Activated CD8-positive, alpha-beta memory T cell treated with anti-CD3 and anti-CD28 coated beads, Interleukin-2, amount 50 U/mL, for 24 hours (primary cell): Measurements from ENCODE around the gene GLOD4.
"Not testable (repeated sequence)": the region's sequence is repeated elsewhere in the genome, so short reads cannot be mapped to it uniquely, and the experiment has no call there.

Experiments used
- DNase-seq: peaks from one replicate; pipeline ENCODE4 v3.0.0-alpha.2; 2020; ENCODE audit errors: extremely low read depth

Gene GLOD4

GRCh38 chr17:802901-803881, 21.1 kb upstream of the GLOD4 start:
- no peak for DNase-seq

- no peak for DNase-seq
Measured at GRCh38 chr17:802481-802880, 20.4 kb upstream of the GLOD4 start.

DNA sequence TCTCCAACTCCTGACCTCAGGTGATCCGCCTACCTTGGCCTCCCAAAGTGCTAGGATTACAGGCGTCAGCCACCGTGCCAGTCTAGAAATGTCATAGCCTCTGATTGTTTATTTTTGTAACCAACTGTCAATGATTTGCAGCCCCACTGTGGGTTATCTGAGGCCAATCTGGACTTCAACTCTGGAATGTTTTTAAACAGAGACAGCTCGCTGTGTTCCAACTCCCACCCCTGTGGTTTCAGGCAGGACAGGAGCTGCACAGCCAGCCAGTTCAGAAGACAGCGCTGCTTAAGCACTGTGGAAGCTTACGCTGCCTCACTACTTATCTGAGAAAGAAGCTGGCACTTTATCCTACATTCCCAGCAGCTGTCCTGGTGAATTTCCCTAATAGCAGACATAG, 19.6 kb upstream of the GLOD4 start:
- no peak for DNase-seq

- no peak for DNase-seq
Measured at GRCh38 chr17:800446-801242, 18.6 kb upstream of the GLOD4 start.

DNA sequence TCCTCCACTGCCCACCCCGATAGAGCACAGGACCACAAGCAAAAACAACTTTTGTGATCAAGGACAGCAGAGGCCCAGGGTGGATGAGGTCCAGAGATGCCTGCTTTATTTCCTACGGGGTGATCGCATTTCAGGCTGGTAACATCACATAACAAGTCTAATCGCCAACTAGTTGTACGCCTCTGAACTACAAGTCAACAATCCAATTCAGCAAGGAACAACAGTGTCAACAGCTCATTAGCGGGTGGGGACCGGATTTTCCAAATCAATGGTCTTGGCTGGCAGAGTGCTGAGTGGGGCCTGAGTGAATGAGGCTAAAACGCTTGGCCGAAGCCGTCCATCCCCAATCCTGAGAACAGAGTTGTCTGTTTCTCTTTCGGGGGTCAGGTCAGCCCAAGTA, 17.2 kb upstream of the GLOD4 start:
- no peak for DNase-seq

- DNase-seq, result no peak
Measured at GRCh38 chr17:798246-798645, 16.2 kb upstream of the GLOD4 start.

DNA sequence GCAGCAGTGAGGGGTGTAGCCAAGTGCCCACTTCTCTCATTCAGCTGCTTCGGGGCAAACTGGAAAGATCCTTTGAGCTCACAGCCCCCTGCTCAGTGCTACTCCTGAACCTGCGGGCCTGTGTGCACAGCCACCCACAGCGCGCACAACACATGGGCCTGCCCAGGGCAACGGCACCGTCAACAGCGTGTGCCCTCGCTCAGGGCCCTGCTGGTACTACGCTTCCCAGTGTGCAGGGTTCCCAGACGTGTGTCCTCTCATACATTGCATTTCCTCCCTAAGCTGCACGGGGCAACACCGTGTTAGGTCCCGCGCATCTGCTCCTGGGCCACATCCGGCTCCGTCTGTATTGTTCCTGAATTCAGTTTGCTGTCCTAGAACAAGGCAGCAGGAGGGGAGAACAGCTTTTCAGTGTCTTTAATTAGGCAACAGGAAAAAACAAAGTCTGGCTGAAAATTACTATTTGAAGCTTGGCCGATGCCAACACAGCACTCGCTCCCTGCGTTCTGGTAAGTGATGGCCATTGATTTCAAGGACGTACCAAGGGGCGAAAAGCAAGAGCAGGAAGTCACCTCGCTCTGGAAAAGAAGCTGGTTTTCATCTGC, 15.3 kb upstream of the GLOD4 start:
- DNase-seq, result no peak

DNA sequence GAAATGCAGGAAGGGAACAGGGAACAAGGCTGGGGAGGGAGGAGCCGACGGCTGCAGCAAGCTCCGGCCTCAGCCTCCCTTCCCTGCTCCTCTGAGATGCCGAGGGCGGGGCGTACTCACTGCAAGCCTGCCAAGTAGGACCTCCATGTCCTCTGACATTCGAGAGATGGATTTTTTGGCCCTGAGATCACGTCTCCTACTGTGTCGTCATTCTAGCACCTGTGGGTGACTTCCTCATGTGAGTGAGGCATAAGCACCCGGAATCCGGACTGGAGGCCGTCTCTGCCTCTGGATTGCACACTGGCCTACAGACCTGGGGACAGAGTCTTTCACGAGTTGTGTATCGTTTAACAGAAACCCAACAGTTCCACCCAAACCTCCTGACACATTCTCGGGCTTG, 14.5 kb upstream of the GLOD4 start:
- DNase-seq, result no peak

DNA sequence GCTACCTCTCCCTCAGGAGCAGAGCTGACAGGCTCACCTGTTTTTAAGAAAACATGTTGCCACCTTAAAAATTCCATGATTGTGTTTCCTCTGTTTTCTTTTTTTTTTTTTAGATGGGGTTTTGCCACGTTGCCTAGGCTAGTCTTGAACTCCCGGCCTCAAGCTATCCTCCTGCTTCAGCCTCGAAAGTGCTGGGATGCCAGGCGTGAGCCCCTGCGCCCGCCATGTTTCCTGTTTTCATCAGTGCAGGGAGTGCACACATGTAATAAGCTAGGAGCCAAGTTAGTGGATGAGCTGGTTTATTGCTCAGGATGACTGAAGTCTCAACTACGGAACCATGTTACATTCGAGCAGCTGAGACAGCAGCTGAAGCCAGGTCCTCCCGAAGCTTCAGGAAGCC, 13.6 kb upstream of the GLOD4 start:
- no peak for DNase-seq

- no peak for DNase-seq
Measured at GRCh38 chr17:795276-795675, 13.2 kb upstream of the GLOD4 start.

DNA sequence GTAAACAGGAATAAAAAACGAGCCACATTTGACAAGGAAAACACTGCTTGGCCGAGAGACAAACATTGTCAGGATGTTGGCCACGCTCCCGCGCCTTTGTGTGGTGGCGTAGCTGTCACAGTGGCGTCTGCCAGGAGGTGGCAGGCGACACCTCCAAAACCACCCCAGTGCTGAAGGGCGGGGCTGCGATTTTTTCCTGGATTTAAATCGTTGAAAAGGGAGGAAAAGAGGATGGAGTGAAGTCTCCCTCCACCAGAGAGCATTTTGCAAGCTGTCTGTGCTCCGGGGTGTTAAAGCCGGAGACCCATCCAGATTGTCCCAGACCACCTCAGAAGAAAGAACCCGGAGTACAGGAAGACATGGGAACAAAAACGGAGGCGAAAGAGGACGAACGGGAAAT, 12.8 kb upstream of the GLOD4 start:
- DNase-seq, result no peak

GRCh38 chr17:792277-792676, 10.2 kb upstream of the GLOD4 start:
- no peak for DNase-seq

DNA sequence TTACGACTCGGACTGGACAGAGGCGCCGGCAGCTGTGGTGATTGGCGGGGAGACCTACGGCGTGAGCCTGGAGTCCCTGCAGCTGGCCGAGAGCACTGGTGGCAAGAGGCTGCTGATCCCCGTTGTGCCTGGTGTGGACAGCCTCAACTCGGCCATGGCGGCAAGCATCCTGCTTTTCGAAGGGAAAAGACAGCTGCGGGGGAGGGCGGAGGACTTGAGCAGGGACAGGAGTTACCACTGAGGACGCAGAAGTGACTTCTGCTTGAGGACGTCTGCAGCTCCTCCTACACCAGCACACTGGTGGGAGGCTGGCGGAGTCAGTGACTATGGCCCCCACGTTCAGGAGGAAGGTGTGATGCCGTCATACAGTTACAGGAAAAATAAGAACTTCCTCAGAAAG, 9.7 kb upstream of the GLOD4 start:
- no peak for DNase-seq

DNA sequence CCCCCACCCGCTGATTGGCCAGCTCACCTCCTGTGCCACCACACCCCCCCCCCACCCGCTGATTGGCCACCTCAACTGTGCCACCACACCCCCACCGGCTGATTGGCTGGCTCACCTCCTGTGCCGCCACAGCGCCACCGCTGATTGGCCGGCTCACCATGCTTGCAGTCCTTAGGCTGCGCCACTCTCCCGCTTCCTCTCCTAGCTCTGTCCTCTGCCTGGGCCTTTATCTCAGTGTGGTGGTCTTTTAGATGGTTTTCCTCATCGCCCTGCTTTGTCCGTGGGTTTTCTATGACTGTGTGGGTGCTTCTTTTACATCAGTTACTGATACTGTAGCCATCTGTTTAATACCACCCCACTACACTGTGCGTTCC, 8.8 kb upstream of the GLOD4 start:
- DNase-seq, result not testable (repeated sequence)

DNA sequence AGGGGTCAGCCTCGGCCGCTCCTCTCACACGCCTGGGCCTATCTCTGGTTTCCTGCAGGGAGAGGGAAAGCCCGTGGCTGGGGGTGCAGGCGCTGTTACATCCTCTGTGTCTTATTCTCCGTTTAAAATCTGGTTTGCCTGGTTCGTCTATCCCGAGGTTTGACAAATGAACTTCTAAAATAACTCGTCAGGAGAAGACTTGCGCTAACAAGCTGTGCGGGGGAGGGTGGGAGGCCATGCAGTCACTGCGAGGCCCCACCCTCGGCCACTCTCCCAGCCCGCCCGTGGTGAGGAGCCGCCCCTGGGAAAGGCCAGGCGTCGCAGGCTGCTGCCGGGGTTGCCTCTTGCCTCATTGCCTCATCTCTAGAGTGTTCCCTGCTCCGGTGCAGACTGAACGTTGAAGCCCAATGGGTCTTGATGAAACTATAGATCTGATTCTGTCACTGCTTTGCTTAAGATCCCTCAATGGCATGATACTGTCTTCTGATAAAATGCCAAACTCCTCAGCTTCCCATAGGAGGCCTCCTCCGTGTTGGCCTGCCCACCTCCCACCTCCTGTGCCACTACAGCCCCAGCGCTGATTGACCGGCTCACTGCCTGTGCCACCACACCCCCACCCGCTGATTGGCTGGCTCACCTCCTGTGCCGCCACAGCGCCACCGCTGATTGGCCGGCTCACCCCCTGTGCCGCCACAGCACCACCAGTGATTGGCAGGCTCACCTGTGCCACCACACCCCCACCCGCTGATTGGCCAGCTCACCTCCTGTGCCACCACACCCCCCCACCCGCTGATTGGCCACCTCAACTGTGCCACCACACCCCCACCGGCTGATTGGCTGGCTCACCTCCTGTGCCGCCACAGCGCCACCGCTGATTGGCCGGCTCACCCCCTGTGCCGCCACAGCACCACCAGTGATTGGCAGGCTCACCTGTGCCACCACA, 8.1 kb upstream of the GLOD4 start:
- not testable (repeated sequence) for DNase-seq

DNA sequence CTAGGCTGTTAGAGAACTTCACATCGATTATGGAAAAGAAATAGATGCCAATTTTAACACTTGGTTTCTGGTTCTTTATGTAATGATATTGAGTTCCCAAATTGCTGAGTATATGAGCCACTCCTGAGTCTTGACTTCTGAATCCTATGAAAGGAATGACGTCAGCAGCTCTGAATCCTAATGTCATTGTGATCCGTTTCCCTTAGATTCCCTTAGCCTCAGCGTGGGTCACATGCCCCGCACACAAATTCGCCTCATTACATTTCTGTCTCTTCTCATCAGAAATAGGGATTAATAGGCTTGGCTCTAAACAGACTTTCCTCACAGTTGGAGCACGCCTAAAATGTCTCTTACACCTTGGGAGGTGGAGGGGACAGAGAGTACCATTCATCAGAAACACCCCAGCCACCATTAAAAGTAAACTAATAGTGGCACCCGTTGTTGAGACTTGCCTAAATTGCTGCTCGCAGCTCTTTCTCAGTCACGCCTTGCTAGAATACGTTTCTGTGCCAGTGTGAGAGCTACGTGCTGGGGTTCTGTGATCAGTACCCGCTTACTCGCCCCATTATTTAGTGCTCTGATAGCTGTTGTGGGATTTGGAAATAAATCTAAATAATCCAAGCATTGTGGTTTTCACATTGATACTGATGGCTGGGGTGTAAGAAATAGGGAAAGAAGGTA, 7.2 kb upstream of the GLOD4 start:
- DNase-seq, result no peak

DNA sequence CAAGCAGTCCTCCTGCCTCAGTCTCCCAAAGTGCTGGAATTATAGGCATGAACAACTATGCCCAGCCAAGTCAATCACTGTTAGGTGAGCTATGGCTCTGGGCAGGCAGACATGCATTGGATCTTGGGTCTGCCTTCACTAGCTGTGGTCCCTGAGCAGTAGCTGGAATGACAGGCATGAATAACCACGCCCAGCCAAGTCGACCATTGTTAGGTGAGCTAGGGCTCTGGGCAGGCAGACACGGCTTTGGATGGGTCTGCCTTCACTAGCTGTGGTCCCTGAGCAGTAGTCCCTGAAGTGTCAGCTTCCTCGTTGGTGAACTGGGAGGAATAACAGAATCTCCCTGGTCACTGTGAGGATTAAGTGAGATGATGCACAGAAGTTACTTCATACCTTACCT, 6.5 kb upstream of the GLOD4 start:
- no peak for DNase-seq

DNA sequence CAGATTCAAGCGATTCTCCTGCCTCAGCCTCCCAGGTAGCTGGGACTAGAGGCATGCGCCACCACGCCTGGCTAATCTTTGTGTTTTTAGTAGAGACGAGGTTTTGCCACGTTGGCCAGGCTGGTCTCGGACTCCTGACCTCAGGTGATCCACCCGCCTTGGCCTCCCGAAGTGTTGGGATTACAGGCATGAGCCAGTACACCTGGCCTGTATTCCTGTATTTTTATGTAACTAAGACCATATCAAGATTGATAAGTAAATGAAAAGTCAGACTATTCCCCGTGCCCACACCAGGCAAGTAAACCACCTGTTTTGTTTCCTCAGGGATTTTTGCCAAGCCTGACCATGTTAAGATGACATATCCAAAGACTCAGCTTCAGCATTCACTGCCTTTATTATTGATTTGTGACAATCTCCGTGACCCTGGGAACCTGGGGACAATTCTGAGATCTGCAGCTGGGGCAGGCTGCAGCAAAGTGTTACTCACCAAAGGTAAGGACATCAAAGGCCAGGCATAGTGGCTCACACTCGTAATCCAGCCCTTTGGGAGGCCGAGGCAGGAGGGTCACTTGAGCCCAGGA, 5.7 kb upstream of the GLOD4 start:
- DNase-seq, result no peak

DNA sequence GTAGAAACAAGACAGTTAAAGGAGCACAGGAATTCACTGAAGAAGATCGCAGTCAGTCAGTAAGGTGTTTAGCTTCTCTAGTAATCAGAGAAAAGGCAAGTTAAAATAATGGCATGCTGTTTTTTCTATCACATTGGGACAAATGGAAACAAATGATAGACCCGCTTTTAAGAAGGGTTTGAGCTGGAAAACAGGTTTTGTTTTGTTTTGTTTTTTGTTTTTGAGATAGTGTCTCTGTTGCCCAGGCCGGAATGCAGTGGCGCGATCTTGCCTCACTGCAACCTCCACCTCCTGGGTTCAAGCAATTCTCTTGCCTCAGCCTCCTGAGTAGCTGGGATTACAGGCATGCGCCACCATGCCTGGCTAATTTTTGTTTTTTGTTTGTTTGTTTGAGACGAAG, 3.8 kb upstream of the GLOD4 start:
- DNase-seq, result not testable (repeated sequence)

DNA sequence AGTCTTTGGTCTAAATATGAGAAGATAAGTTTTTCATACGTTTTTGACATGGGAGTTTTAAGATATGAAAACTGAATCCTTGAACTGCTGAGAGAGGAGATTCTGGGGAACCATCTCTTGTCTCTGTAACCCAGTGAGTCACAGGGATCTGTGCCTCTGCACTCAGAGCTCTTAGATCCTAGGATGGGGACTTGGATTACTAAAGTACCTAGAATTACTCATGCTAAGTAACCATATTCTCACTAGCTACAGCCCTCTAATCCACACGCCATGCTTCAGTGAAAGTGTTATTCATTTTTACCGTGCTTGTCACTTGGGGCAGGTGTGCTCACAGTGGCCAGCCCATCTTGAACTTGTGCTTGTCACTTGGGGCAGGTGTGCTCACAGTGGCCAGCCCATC, 2.1 kb upstream of the GLOD4 start:
- no peak for DNase-seq

DNA sequence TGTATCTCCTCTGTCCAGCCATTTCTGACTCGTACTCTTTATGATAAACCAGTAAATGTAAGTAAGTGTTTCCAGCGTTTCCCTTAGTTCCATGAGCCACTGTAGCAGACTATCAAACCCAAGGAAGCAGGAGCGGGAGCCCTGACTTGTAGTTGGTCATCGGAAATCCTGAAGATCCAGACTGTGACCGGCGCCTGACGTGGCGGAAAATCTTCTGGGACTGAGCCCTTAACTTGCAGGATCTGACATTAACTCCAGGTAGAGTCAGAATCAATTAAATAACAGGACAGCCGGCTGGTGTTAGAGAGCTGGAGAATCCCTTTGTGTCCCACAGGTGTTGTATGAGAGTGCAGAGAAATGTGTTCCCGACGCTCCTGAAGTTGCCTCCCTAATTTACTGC, 4.0 kb downstream of the GLOD4 start:
- DNase-seq, result no peak
